Measurements from ENCODE around the gene BBS9.

- TF ChIP-seq, protein P1, sequence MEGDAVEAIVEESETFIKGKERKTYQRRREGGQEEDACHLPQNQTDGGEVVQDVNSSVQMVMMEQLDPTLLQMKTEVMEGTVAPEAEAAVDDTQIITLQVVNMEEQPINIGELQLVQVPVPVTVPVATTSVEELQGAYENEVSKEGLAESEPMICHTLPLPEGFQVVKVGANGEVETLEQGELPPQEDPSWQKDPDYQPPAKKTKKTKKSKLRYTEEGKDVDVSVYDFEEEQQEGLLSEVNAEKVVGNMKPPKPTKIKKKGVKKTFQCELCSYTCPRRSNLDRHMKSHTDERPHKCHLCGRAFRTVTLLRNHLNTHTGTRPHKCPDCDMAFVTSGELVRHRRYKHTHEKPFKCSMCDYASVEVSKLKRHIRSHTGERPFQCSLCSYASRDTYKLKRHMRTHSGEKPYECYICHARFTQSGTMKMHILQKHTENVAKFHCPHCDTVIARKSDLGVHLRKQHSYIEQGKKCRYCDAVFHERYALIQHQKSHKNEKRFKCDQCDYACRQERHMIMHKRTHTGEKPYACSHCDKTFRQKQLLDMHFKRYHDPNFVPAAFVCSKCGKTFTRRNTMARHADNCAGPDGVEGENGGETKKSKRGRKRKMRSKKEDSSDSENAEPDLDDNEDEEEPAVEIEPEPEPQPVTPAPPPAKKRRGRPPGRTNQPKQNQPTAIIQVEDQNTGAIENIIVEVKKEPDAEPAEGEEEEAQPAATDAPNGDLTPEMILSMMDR (IDR thresholded peaks at IDR 0.05): no peak
- no peak for TF ChIP-seq POLR2AphosphoS5 (IDR thresholded peaks at IDR 0.05)
- TF ChIP-seq EP300 (IDR thresholded peaks at IDR 0.05): no peak
These were observed 365.8 kb downstream of the BBS9 start for GRCh38 chr7:33495207-33495606.

Data from suprapubic skin (tissue), 4 donors.